Esophagus muscularis mucosa (tissue), 2 donors: ENCODE results near the gene HBB.

Experiments
- POLR2A ChIP-seq: fragments of 450-650 bp; IDR thresholded peaks from one replicate; pipeline ENCODE4 v1.6.1; 2017; ENCODE audit warnings: antibody characterized with exemption, moderate library complexity, mild to moderate bottlenecking, low read depth
- POLR2AphosphoS5 ChIP-seq, 2 donors: sonication (generic); formaldehyde crosslinking; IDR thresholded peaks; one replicate each; pipeline ENCODE4 v1.6.1; 2017; ENCODE audit warnings: antibody characterized with exemption in 2 of 2

DNA sequence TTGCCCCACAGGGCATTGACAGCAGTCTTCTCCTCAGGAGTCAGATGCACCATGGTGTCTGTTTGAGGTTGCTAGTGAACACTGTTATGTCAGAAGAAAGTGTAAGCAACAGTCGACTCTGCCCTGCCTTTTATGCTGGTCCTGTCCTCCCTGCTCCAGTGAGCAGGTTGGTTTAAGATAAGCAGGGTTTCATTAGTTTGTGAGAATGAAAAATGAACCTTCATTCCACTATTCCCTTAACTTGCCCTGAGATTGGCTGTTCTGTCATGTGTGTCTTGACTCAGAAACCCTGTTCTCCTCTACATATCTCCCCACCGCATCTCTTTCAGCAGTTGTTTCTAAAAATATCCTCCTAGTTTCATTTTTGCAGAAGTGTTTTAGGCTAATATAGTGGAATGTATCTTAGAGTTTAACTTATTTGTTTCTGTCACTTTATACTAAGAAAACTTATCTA lies 7.5 kb upstream of the HBB start, which contains the start of gene HBD:
- no peak for TF ChIP-seq POLR2AphosphoS5 (IDR thresholded peaks at IDR 0.05)
- TF ChIP-seq POLR2A, result no peak
